ENCODE results near the gene RHBDF1. TPM values are rescaled to one million over a fixed set of nuclear protein-coding genes. Genes with fewer than 3 reads are reported as not detected.
A peak's percentile ranks its signal among the peaks of the same experiment; 100 is the strongest.

RHBDF1 gene
- polyA plus RNA-seq, 1 donor from 2014 or later: 0.21 TPM

DNA sequence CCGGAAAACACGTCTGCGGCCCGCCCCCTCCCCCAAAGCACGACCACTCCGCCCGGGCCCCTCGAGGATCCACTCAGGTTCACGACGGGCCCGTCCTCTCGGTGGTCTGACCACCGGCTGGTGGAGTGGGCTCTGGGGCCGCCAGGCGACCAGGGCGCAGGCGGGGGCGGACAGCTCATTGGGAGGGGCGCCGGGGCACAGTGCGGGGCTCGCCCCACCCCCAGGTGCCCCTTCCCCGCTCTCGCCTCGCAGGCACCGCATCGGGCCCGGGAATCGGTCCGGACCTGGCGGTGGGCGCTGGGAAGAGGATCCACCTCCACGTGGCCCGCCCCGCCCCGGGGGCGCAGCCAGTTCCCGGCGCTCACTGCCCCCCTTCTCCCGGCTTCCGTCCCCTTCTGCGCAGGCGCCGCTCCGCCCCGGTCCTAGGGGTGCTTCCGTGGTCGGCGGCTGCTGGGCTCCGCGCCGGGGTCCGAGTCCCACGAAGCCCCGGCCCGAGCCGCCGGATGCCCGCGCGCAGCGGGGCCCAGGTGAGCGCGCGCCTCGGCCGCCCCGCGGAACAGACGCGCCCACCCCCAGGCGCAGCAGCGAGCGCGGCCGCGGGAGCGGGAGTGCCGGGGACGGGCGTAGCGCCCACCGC, 5.5 kb upstream of the RHBDF1 start, which contains the start of gene MPG:
MPG (plus strand) TSS at position 419 of the 637 bp plus-strand sequence; CDS start at position 504, 85 bp downstream.
- Histone ChIP-seq H3K27ac (ENCODE audit: low read length) (no peak within 1 kb of the TSS), H3K36me3 (ENCODE audit: insufficient read depth, low read length) (no peaks in the 10 kb centered on the region), H3K9ac (ENCODE audit: low read length) (peak within 1 kb of the TSS; percentile 75), H3K27me3 (ENCODE audit: insufficient read depth, low read depth, low read length) (peaks cover 4% of the 10 kb centered on the region), H3K9me2 (ENCODE audit: insufficient read depth, low read length) (no peaks in the 10 kb centered on the region), H3K4me3 (ENCODE audit: low read length) (peak within 1 kb of the TSS; percentile 89), H3K4me2 (ENCODE audit: low read length) (peak within 1 kb of the TSS; percentile 80), H3F3A (ENCODE audit: insufficient read depth, low read length, poor library complexity, severe bottlenecking) (no peaks in the 10 kb centered on the region), H2AFZ (ENCODE audit: low read depth, low read length) (peak within 1 kb of the TSS; percentile 76), H3K9me3 (ENCODE audit: low read length) (no peaks in the 10 kb centered on the region), H4K20me1 (ENCODE audit: insufficient read depth) (no peaks in the 10 kb centered on the region), H3K79me2 (replicated peaks; ENCODE audit: insufficient read depth, low read length) (no peaks in the 10 kb centered on the region)
- TF ChIP-seq SMC3 (conservative IDR thresholded peaks at IDR 0.05; ENCODE audit: poor library complexity) (no peak), TAF1 (IDR thresholded peaks at IDR 0.05; ENCODE audit: low read depth) (peak; percentile 41), CTCF (IDR thresholded peaks at IDR 0.05; ENCODE audit: poor library complexity, severe bottlenecking) (no peak), MXI1 (conservative IDR thresholded peaks at IDR 0.05; ENCODE audit: poor library complexity, severe bottlenecking) (peak; percentile 84), REST (IDR thresholded peaks at IDR 0.05; ENCODE audit: borderline replicate concordance) (no peak), POLR2AphosphoS5 (IDR thresholded peaks at IDR 0.05) (peak; percentile 72)

DNA sequence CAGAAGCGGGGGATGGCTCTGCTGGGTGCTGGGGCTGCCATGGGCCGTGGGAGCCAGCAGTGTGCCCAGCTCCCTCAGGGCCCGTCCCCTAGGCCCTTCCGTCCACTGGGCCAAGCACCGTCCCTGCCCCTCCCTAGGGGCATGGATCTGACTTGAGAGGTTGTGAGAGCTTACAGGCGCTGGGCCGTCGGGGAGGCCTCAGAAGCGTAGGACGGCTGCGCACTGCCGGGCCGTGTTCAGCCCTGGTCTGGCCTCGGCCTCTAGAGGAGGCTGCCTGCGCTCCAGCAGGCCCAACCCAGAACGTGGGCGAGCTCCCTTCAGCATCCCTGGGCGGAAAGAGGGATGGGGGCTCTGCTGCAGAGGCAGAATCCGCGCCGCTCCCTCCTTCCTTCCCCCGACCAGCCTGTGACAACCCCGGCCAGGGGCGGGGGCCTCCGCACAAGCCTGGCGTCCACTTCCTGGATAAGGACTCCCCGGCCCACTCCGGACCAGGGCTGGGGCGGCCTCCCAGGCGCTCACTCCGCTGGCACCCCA, 4.9 kb upstream of the RHBDF1 start:
- no peak overlapping the region for H3K27ac ChIP-seq (ENCODE audit: low read length)
- H3K9ac ChIP-seq (ENCODE audit: low read length): peak overlapping the region; percentile 75
- H3K79me2 ChIP-seq (replicated peaks; ENCODE audit: insufficient read depth, low read length): no peaks in the 10 kb centered on the region
- H3K27me3 ChIP-seq (ENCODE audit: insufficient read depth, low read depth, low read length): peaks cover 8% of the 10 kb centered on the region
- no peaks in the 10 kb centered on the region for H4K20me1 ChIP-seq (ENCODE audit: insufficient read depth)
- H3K4me3 ChIP-seq (ENCODE audit: low read length): peak overlapping the region; percentile 89
- H3K4me2 ChIP-seq (ENCODE audit: low read length): peak overlapping the region; percentile 30
- H3K36me3 ChIP-seq (ENCODE audit: insufficient read depth, low read length): no peaks in the 10 kb centered on the region
- H3F3A ChIP-seq (ENCODE audit: insufficient read depth, low read length, poor library complexity, severe bottlenecking): no peaks in the 10 kb centered on the region
- peak overlapping the region; percentile 76 for H2AFZ ChIP-seq (ENCODE audit: low read depth, low read length)
- TF ChIP-seq RAD21 (conservative IDR thresholded peaks at IDR 0.05) (no peak), MXI1 (conservative IDR thresholded peaks at IDR 0.05; ENCODE audit: poor library complexity, severe bottlenecking) (no peak), SMC3 (conservative IDR thresholded peaks at IDR 0.05; ENCODE audit: poor library complexity) (no peak), TAF1 (IDR thresholded peaks at IDR 0.05; ENCODE audit: low read depth) (no peak), EZH2 (IDR thresholded peaks at IDR 0.05; ENCODE audit: borderline replicate concordance, insufficient read depth, low read length, poor library complexity, severe bottlenecking) (no peak), POLR2AphosphoS5 (IDR thresholded peaks at IDR 0.05) (no peak), EP300 (conservative IDR thresholded peaks at IDR 0.05; ENCODE audit: poor library complexity, severe bottlenecking) (no peak), CTCF (IDR thresholded peaks at IDR 0.05; ENCODE audit: poor library complexity, severe bottlenecking) (no peak), REST (IDR thresholded peaks at IDR 0.05; ENCODE audit: borderline replicate concordance) (no peak)
- H3K9me3 ChIP-seq (ENCODE audit: low read length): no peaks in the 10 kb centered on the region
- H3K9me2 ChIP-seq (ENCODE audit: insufficient read depth, low read length): no peaks in the 10 kb centered on the region
